Measurements from ENCODE around the gene ZNF219. TPM values are rescaled to one million over a fixed set of nuclear protein-coding genes. Genes with fewer than 3 reads are reported as not detected.
A peak's percentile ranks its signal among the peaks of the same experiment; 100 is the strongest.

The ZNF219 gene
- total and polyA plus RNA-seq, 2 of the 13 experiments (the other 11 are each of a cell fraction or from before 2014, with no cell fraction given): 34.5 to 36.6 TPM

GRCh38 chr14:21095430-21096205 is 2.8 kb downstream of the ZNF219 start (continued):
- TF ChIP-seq ZZZ3 (CRISPR knock-in tag; IDR thresholded peaks at IDR 0.05; ENCODE audit: borderline replicate concordance): no peak
- TF ChIP-seq PLSCR1 (CRISPR knock-in tag; IDR thresholded peaks at IDR 0.05; ENCODE audit: borderline replicate concordance): no peak
- TF ChIP-seq ZNF569 (CRISPR knock-in tag; IDR thresholded peaks at IDR 0.05; ENCODE audit: borderline replicate concordance): no peak
- no peak for TF ChIP-seq MAZ (IDR thresholded peaks at IDR 0.05; ENCODE audit: borderline replicate concordance, low read depth, low read length)
- TF ChIP-seq MAZ (CRISPR knock-in tag; IDR thresholded peaks at IDR 0.05; ENCODE audit: low read depth): no peak
- no peak for TF ChIP-seq ZNF773 (CRISPR knock-in tag; IDR thresholded peaks at IDR 0.05; ENCODE audit: borderline replicate concordance)
- no peak for TF ChIP-seq MTF1 (CRISPR knock-in tag; IDR thresholded peaks at IDR 0.05)
- TF ChIP-seq MLXIP (CRISPR knock-in tag; IDR thresholded peaks at IDR 0.05; ENCODE audit: borderline replicate concordance): no peak
- no peak for TF ChIP-seq ZNF703 (CRISPR knock-in tag; IDR thresholded peaks at IDR 0.05; ENCODE audit: borderline replicate concordance)
- TF ChIP-seq, protein P1, sequence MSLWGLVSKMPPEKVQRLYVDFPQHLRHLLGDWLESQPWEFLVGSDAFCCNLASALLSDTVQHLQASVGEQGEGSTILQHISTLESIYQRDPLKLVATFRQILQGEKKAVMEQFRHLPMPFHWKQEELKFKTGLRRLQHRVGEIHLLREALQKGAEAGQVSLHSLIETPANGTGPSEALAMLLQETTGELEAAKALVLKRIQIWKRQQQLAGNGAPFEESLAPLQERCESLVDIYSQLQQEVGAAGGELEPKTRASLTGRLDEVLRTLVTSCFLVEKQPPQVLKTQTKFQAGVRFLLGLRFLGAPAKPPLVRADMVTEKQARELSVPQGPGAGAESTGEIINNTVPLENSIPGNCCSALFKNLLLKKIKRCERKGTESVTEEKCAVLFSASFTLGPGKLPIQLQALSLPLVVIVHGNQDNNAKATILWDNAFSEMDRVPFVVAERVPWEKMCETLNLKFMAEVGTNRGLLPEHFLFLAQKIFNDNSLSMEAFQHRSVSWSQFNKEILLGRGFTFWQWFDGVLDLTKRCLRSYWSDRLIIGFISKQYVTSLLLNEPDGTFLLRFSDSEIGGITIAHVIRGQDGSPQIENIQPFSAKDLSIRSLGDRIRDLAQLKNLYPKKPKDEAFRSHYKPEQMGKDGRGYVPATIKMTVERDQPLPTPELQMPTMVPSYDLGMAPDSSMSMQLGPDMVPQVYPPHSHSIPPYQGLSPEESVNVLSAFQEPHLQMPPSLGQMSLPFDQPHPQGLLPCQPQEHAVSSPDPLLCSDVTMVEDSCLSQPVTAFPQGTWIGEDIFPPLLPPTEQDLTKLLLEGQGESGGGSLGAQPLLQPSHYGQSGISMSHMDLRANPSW (CRISPR knock-in tag; IDR thresholded peaks at IDR 0.05; ENCODE audit: borderline replicate concordance): no peak
- TF ChIP-seq ZNF563 (CRISPR knock-in tag; IDR thresholded peaks at IDR 0.05): no peak
- TF ChIP-seq RNF2 (conservative IDR thresholded peaks at IDR 0.05; ENCODE audit: low read depth): no peak
- TF ChIP-seq EHMT2 (IDR thresholded peaks at IDR 0.05; ENCODE audit: borderline replicate concordance, low read depth, low read length): peak; percentile 84; the same call in 1 of the 2 replicates
- TF ChIP-seq ZNF558 (CRISPR knock-in tag; IDR thresholded peaks at IDR 0.05; ENCODE audit: borderline replicate concordance): no peak
- TF ChIP-seq ZBTB46 (CRISPR knock-in tag; IDR thresholded peaks at IDR 0.05; ENCODE audit: borderline replicate concordance): no peak
- no peak for TF ChIP-seq MYNN (CRISPR knock-in tag; IDR thresholded peaks at IDR 0.05; ENCODE audit: low read depth)
- TF ChIP-seq, protein P2, sequence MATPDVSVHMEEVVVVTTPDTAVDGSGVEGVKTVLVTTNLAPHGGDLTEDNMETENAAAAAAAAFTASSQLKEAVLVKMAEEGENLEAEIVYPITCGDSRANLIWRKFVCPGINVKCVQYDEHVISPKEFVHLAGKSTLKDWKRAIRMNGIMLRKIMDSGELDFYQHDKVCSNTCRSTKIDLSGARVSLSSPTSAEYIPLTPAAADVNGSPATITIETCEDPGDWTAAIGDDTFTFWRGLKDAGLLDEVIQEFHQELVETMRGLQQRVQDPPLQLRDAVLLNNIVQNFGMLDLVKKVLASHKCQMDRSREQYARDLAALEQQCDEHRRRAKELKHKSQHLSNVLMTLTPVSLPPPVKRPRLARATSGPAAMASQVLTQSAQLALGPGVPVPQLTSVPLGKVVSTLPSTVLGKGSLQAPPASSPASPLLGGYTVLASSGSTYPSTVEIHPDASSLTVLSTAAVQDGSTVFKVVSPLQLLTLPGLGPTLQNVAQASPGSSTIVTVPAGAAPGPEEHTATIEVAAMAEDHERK (CRISPR knock-in tag; IDR thresholded peaks at IDR 0.05; ENCODE audit: low read depth): no peak
- no peak for TF ChIP-seq ZNF678 (CRISPR knock-in tag; IDR thresholded peaks at IDR 0.05)
- no peak for TF ChIP-seq FOXA3 (CRISPR knock-in tag; IDR thresholded peaks at IDR 0.05)

All from HepG2 (cell line).